Measurements from ENCODE around the gene MYO16. TPM values are rescaled to one million over a fixed set of nuclear protein-coding genes. Genes with fewer than 3 reads are reported as not detected.

The MYO16 gene
- total and polyA plus RNA-seq, 8 donors = 1.1 to 2.5 (median 1.7) TPM

DNA sequence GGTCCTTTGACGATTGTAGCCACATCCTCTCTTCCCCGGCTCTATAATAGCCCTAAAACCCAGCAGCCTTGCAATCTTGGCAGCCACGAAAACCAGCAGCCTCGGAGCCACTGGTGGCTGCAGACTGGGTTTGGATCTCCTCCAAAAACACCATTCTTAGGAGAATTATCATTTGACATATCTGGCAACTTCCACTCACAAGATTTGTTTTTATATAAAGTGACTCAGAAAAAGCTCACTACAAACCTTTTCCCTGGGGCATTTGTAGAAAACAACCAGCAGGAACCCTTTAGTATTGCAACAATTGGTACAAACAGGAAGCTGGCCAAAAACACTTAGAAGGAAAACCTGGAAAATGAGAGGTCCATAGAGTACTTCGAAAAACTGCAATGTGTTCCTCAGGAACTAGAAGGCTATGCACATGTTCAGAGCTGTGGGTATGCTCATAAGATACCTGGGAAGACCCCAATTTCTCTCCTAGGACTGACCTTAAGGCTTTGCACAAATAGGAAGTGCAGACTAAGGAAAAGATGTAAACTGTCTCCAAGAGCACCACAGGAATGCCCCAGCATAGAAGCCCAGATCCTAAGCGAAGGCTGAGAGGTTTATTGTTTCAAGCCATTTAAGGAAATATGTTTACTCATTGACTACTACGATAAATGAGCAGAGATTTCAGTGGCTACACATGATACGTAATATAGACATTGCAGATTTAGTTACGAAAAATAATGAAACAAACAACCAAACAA is 71.2 kb downstream of the MYO16 start:
- no peaks in the 10 kb centered on the region for H3K4me1 ChIP-seq
- H3K36me3 ChIP-seq = no peaks in the 10 kb centered on the region
- TF ChIP-seq, protein P1, sequence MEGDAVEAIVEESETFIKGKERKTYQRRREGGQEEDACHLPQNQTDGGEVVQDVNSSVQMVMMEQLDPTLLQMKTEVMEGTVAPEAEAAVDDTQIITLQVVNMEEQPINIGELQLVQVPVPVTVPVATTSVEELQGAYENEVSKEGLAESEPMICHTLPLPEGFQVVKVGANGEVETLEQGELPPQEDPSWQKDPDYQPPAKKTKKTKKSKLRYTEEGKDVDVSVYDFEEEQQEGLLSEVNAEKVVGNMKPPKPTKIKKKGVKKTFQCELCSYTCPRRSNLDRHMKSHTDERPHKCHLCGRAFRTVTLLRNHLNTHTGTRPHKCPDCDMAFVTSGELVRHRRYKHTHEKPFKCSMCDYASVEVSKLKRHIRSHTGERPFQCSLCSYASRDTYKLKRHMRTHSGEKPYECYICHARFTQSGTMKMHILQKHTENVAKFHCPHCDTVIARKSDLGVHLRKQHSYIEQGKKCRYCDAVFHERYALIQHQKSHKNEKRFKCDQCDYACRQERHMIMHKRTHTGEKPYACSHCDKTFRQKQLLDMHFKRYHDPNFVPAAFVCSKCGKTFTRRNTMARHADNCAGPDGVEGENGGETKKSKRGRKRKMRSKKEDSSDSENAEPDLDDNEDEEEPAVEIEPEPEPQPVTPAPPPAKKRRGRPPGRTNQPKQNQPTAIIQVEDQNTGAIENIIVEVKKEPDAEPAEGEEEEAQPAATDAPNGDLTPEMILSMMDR (IDR thresholded peaks at IDR 0.05) = no peak
- H3K4me3 ChIP-seq = no peak overlapping the region
- intact Hi-C loops (cut with DNase I) = no loop called here
- ATAC-seq (no peak), DNase-seq (no peak)
- no peaks in the 10 kb centered on the region for H3K27me3 ChIP-seq
- H3K9me3 ChIP-seq = peaks cover 0 to 21% of the 10 kb centered on the region in 2 donors
- H3K27ac ChIP-seq = no peak overlapping the region

DNA sequence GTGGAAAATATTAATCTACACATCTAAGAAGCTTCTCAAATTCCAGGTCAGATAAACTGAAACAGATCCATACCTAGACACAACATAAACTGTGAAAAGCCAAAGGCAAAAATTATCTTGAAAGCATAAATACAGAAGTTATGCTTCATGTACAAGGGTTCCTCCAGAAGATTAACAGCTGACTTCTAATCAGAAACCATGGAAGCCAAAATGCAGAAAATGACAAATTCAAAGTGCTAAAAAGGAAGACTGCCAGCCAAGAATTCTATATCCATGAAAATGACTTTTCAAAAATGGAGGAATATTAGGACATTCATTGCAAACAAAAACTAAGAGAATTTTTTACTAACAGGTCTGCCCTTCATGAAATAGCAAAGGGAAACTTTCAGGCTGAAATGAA is 72.8 kb downstream of the MYO16 start:
- no peak for DNase-seq
- Histone ChIP-seq H3K27ac (no peak overlapping the region), H3K4me3 (no peak overlapping the region), H3K36me3 (no peaks in the 10 kb centered on the region), H3K27me3 (no peaks in the 10 kb centered on the region), H3K9me3 (peaks cover 0 to 21% of the 10 kb centered on the region in 2 donors), H3K4me1 (no peaks in the 10 kb centered on the region)
- intact Hi-C loops (cut with DNase I) = no loop called here
- no peak for ATAC-seq
- TF ChIP-seq, protein P1 (IDR thresholded peaks at IDR 0.05) = no peak

GRCh38 chr13:108705031-108705430 is 75.6 kb downstream of the MYO16 start:
- no peak overlapping the region for H3K4me3 ChIP-seq
- H3K36me3 ChIP-seq = no peaks in the 10 kb centered on the region
- TF ChIP-seq, protein P1 (IDR thresholded peaks at IDR 0.05) = no peak
- no peak for ATAC-seq
- H3K9me3 ChIP-seq = peaks cover 0 to 21% of the 10 kb centered on the region in 2 donors
- H3K27me3 ChIP-seq = no peaks in the 10 kb centered on the region
- no peak overlapping the region for H3K27ac ChIP-seq
- intact Hi-C loops (cut with DNase I) = no loop called here
- no peaks in the 10 kb centered on the region for H3K4me1 ChIP-seq
- DNase-seq = no peak

- ATAC-seq = no peak
- TF ChIP-seq, protein P1 (IDR thresholded peaks at IDR 0.05) = no peak
Measured at GRCh38 chr13:108707584-108707983, 78.2 kb downstream of the MYO16 start.

DNA sequence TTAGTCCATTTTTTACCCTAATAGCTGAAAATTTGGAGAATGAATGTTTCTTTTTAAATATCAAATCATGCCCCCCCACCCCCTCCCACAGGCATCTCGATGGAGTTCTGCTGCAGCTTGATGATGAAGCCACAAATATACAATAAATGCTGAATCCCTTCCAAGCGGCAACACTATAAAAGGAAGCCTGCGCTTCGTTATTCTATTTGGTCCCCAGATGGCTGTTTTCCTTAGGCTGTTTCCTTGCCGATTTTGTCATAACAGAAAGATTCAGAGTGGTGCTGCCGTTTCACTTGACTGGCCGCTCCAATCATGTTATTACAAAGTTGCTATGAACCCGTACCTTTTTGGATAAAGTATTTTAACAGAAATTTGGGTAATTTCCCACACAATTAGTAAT is 79.5 kb downstream of the MYO16 start:
- DNase-seq = no peak
- Histone ChIP-seq H3K4me1 (no peaks in the 10 kb centered on the region), H3K36me3 (no peaks in the 10 kb centered on the region), H3K9me3 (no peaks in the 10 kb centered on the region), H3K27me3 (no peaks in the 10 kb centered on the region), H3K27ac (no peak overlapping the region), H3K4me3 (no peak overlapping the region)
- intact Hi-C loops (cut with DNase I) = no loop called here
- ATAC-seq = no peak
- TF ChIP-seq, protein P1 (IDR thresholded peaks at IDR 0.05) = no peak

More at GRCh38 chr13:108707584-108707983, 78.2 kb downstream of the MYO16 start:
- H3K4me1 ChIP-seq = no peaks in the 10 kb centered on the region
- H3K27ac ChIP-seq = no peak overlapping the region
- H3K36me3 ChIP-seq = no peaks in the 10 kb centered on the region
- DNase-seq = no peak
- H3K4me3 ChIP-seq = no peak overlapping the region
- intact Hi-C loops (cut with DNase I) = no loop called here
- no peaks in the 10 kb centered on the region for H3K27me3 ChIP-seq
- H3K9me3 ChIP-seq = peaks cover 0 to 4% of the 10 kb centered on the region in 2 donors

Measured in left lung (tissue), 10 donors.